ENCODE measurements around the gene GIPR.

The GIPR gene

DNA sequence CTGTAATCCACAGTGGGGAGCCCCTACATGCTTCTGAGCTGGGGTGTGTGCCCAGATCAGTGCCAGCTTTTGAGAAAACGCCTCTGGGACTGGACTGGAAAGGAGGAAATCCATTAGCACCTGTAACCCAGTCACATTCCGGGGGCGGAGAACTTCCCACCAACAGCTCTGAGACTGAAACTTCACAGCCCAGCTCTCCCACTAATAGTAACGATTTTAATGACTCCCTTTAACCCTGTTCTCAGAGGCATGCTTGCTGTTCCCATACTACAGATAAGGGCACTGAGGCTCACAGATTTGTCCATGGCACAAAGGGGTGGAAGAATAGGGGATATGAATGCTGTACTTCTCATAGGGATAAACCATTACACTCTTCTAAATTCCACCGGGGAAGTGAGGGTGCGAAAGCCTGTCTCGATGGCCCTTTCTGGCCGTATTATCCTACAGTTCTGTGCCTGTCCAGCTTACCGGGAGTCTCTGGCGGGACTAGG lies 61.8 kb downstream of the GIPR start:
- Histone ChIP-seq H3K9ac (ENCODE audit: low read length in 5 of 5) (peak overlapping the region; percentile 82 to 96 (median 90)), H3K27me3 (ENCODE audit: control insufficient read depth in 5 of 5, insufficient read depth in 4 of 5, low read length in 5 of 5) (no peaks in the 10 kb centered on the region), H3K9me3 (ENCODE audit: control insufficient read depth in 5 of 5, low read length in 5 of 5) (no peaks in the 10 kb centered on the region), H3K4me1 (ENCODE audit: control insufficient read depth in 5 of 5, insufficient read depth in 5 of 5, low read length in 5 of 5) (peaks cover 7 to 22% (median 16%) of the 10 kb centered on the region in 5 donors), H3K4me3 (ENCODE audit: low read depth in 1 of 5, low read length in 5 of 5) (peak overlapping the region; percentile 75 to 95 (median 88)), H3K27ac (ENCODE audit: low read depth, low read length) (peak overlapping the region; percentile 80), H3K36me3 (ENCODE audit: control insufficient read depth in 5 of 5, insufficient read depth in 5 of 5, low read length in 5 of 5) (no peaks in the 10 kb centered on the region)

DNA sequence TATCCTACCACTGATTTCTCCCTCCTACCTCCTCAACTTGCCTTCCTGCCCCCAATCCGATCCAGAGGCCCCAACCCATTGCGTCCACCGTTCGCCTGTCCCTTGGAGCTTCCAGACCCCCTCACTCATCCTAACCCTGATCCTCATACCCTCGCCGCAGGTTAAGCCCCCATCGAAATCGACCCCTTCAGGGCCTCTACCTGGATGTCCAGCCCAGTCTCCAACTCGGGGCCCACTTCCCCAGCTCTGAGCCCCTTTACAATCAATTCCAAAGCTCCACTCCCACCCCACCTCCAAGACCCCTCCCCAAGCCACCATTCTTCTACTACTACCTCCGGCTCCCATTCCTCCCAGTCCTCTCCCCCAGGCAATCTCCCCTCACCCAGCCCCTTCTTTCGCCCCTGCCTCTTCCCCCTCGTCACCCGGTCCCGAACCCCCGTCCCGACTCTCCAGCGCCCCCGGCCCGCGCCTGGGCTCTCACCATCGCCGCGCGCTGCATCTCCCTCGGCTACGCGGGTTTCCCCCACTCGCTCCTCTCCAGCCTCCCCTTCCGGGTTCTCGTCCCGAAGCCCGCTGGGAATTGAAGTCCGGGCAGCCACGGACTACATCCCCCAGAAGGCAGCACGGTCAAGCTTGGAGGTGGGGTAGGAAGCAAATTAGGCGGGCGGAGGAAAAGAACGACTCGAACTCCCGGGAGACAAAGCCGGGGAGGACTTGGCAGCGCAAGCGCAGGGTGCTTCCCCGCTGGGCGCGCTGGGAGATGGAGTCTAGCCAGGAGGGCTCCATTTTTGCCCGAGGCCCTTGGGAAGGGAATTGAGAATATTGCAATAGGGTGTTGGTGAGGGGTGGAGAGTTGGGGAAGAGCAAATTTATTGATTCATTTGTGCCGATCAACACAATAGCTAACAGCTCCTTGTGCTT lies 62.6 kb downstream of the GIPR start, which contains the start of gene FBXO46:
TSS of gene FBXO46 (minus strand) at position 529 of the 921 bp plus-strand sequence. CDS start 17,401 bp downstream, outside the sequence.
- peak within 1 kb of the TSS; percentile 82 to 96 (median 90) for H3K9ac ChIP-seq (ENCODE audit: low read length in 5 of 5)
- H3K4me1 ChIP-seq (ENCODE audit: control insufficient read depth in 5 of 5, insufficient read depth in 5 of 5, low read length in 5 of 5), result peaks cover 7 to 22% (median 16%) of the 10 kb centered on the region in 5 donors
- peak within 1 kb of the TSS; percentile 75 to 95 (median 88) for H3K4me3 ChIP-seq (ENCODE audit: low read depth in 1 of 5, low read length in 5 of 5)
- no peaks in the 10 kb centered on the region for H3K36me3 ChIP-seq (ENCODE audit: control insufficient read depth in 5 of 5, insufficient read depth in 5 of 5, low read length in 5 of 5)
- H3K9me3 ChIP-seq (ENCODE audit: control insufficient read depth in 5 of 5, low read length in 5 of 5), result no peaks in the 10 kb centered on the region
- no peaks in the 10 kb centered on the region for H3K27me3 ChIP-seq (ENCODE audit: control insufficient read depth in 5 of 5, insufficient read depth in 4 of 5, low read length in 5 of 5)
- peak within 1 kb of the TSS; percentile 80 for H3K27ac ChIP-seq (ENCODE audit: low read depth, low read length)

Measured in subcutaneous abdominal adipose tissue (tissue), 5 donors.